RWPE1 (cell line): ENCODE measurements around the gene SYT8.
A peak's percentile ranks its signal among the peaks of the same experiment; 100 is the strongest.

Source experiments
- CTCF ChIA-PET: fragments of 350-600 bp; sonication (Branson Sonifier 250); formaldehyde crosslinking; extraction: SDS; loops from one replicate; lab custom pipeline; 2021; lab: Yijun Ruan, JAX
- POLR2A ChIA-PET: fragments of 400-600 bp; formaldehyde crosslinking; extraction: SDS; loops from one replicate; lab custom pipeline; 2020; ENCODE audit warnings: antibody characterized with exemption; ENCODE audit not compliant: low non-redundant PET; lab: Yijun Ruan, JAX
- DNase-seq: peaks from one replicate; pipeline ENCODE4 v3.0.0; 2012; ENCODE audit warnings: low spot score
- H3K27ac ChIP-seq: fragments of 450-650 bp; 2 replicates; pipeline ENCODE4 v1.5.1; 2017
- CTCF ChIP-seq: fragments of 450-650 bp; conservative IDR thresholded peaks from 2 replicates; pipeline ENCODE4 v1.5.1; 2017; ENCODE audit warnings: low read depth, mild to moderate bottlenecking

SYT8 gene

DNA sequence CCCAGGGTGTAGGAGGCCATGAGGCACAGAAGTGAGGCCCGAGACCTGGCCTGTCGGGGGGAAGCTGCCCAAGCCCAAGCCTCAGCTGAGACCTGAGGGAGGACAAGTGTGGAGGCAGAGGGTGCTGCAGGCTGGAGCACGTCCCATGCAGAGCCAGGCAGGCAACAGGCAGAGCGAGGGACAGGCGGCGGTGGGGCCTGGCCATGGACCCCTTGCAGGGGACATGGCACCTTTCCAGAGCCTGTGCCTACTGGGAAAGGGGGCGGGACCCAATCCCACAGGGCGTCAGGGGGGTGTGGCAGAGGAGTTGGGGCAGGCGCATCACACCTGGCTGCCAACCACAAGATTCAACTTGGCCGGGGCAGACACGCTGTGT is 8.3 kb downstream of the SYT8 start:
- H3K27ac ChIP-seq: peak overlapping the region; percentile 97
- ChIA-PET POLR2A (no interaction called here), CTCF (interaction anchor here (0.6 to 1.2 kb wide), 2 partner anchors 11 to 111 kb away, joined by 3 read pairs; no protein-coding TSS in a partner anchor)
- no peak for DNase-seq
- no peak for TF ChIP-seq CTCF

- POLR2A ChIA-PET: no interaction called here
- no peak for TF ChIP-seq CTCF
- H3K27ac ChIP-seq: peak overlapping the region; percentile 97
- DNase-seq: no peak
- CTCF ChIA-PET: no interaction called here
Observed at GRCh38 chr11:1843796-1844195, 9.0 kb downstream of the SYT8 start.

GRCh38 chr11:1844221-1845094 is 9.7 kb downstream of the SYT8 start:
- peak overlapping the region; percentile 97 for H3K27ac ChIP-seq
- ChIA-PET POLR2A (no interaction called here), CTCF (no interaction called here)

DNA sequence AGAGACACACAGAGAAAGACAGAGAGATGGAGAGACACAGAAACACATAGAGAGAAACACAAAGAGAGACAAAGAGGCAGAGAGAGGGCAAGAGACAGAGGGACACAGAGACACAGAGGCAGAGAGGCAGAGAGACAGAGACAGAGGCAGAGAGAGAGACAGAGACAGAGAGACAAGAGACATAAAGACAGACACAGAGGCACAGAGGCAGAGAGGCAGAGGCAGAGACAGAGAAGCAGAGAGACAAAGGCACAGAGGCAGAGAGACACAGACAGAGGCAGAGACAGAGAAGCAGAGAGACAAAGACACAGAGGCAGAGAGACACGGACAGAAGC is 10.3 kb downstream of the SYT8 start:
- TF ChIP-seq CTCF: no peak
- ChIA-PET POLR2A (no interaction called here), CTCF (interaction anchor here (0.6 to 0.7 kb wide), 2 partner anchors 81 to 305 kb away, joined by 3 to 5 read pairs; no protein-coding TSS in a partner anchor)
- DNase-seq: no peak
- peak overlapping the region; percentile 97 for H3K27ac ChIP-seq

More at GRCh38 chr11:1844221-1845094, 9.7 kb downstream of the SYT8 start:
- no peak for TF ChIP-seq CTCF
- no peak for DNase-seq

DNA sequence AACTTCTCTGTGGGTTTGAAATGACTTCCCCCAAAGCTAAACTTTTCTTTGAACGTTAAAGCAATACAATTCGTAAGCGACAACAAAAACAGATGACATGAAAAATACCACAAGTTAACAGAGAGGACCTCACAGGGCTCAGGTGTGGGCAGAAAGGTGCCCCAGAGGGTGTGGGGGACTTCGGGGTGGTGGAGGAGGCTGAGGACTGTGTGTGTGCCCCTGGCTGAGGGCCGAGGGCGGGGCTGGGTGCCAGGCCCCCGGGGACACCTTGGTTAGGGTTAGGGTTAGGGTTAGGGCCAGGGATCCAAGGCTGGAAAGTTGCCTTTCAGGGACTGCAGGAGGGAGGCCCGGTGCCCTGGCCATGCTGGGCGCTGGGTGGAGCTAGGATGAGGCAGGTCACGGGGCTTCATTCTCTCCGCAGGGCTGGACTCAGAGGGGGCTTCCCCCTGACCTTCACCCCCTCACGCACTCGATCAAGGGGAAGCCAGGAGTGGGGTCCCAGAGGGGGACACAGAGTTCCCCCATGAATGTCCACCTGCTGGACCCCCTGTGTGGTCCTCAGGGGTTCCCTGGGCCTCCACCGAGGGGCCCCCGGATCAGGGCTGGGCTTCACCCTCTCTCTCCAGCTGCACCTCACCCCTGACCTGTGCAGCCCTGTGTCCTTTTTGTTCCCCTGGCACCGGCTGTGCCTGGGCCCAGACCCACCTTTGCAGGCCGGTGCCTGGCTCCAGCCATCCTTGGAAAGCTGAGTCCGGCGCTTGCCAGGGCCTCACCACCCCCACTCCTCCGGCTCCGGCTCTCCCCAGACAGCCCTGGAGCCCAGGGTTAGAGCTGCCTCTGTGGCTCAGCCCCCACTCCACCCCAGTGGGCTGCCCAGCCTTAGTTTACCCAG is 11.0 kb downstream of the SYT8 start:
- ChIA-PET POLR2A (no interaction called here), CTCF (interaction anchor here (0.6 to 1.3 kb wide), 3 partner anchors 10 to 304 kb away, joined by 3 to 5 read pairs (median 4); no protein-coding TSS in a partner anchor)
- TF ChIP-seq CTCF: no peak
- DNase-seq: no peak
- peak overlapping the region; percentile 97 for H3K27ac ChIP-seq

- no peak for DNase-seq
- ChIA-PET POLR2A (no interaction called here), CTCF (interaction anchor here (1.3 kb wide), 1 partner anchor 9 kb away, joined by 4 read pairs; no protein-coding TSS in a partner anchor)
- TF ChIP-seq CTCF: no peak
- peak overlapping the region; percentile 97 for H3K27ac ChIP-seq
Observed at GRCh38 chr11:1846453-1846932, 11.7 kb downstream of the SYT8 start.
